HG02884 (cell line): ENCODE data around the gene PDLIM7.
"Not testable (repeated sequence)": the region's sequence is repeated elsewhere in the genome, so short reads cannot be mapped to it uniquely, and the experiment has no call there.

Experiments
- ATAC-seq: cut with Tn5 transposase; IDR thresholded peaks from one replicate; pipeline ENCODE4 v1.9.1; 2021; ENCODE audit warnings: mild to moderate bottlenecking, moderate library complexity; ENCODE audit not compliant: unreplicated experiment

PDLIM7 gene, protein sequence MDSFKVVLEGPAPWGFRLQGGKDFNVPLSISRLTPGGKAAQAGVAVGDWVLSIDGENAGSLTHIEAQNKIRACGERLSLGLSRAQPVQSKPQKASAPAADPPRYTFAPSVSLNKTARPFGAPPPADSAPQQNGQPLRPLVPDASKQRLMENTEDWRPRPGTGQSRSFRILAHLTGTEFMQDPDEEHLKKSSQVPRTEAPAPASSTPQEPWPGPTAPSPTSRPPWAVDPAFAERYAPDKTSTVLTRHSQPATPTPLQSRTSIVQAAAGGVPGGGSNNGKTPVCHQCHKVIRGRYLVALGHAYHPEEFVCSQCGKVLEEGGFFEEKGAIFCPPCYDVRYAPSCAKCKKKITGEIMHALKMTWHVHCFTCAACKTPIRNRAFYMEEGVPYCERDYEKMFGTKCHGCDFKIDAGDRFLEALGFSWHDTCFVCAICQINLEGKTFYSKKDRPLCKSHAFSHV

GRCh38 chr5:177497292-177498012 is at the start of gene PDLIM7:
TSS of gene PDLIM7 (minus strand) at chr5:177497604. CDS start at chr5:177496512, 1,092 bp downstream.
- ATAC-seq: peak; percentile 67

GRCh38 chr5:177546258-177546741 is 48.9 kb upstream of the PDLIM7 start:
- no peak for ATAC-seq

GRCh38 chr5:177545487-177546257 is 48.3 kb upstream of the PDLIM7 start:
- ATAC-seq: no peak

GRCh38 chr5:177542816-177543465 is 45.5 kb upstream of the PDLIM7 start:
- no peak for ATAC-seq

- ATAC-seq: no peak
These were observed 43.0 kb upstream of the PDLIM7 start for GRCh38 chr5:177540438-177540837.

DNA sequence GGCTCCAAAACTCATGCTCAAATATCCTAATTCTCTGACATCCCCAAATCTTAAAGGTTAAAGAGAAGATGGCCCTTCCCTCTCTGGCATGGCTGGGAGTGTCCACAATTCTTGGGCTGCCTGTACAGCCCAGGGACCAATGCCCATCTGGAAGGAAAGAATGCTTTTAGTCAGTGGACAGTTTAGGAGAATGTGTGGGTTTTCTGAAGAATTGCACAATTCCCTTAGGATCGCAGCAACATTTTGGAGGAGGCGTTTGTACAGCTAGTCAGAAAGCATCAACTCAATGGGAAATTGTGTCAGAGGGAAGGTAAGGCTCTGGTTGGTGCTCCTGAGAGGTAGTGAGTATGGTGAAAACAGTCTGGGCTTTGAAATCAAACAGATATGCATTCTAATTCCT is 42.0 kb upstream of the PDLIM7 start:
- ATAC-seq: no peak

- no peak for ATAC-seq
These were observed 41.5 kb upstream of the PDLIM7 start for GRCh38 chr5:177538876-177539275.

GRCh38 chr5:177537389-177538361 is 40.3 kb upstream of the PDLIM7 start:
- no peak for ATAC-seq

DNA sequence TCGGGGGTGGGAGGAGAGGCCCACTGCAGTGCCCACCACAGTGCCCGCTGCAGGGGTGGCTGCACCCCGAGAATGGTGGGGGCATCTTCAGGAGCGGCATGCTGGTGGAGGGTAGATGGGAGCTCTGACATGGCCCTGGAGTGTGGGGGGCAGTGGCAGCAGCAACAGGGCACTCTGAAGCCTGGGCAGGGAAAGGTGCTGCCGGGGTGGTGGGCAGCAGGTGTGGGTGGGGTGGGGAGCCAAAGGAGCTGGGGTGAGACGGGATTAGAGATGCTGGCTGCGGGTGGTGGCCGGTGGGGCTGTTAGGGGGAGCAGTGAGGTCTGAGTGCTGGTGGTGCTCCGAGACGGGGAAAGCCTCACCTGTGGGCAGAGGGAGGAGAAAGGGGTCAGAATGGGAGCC is 39.0 kb upstream of the PDLIM7 start:
- ATAC-seq: no peak

DNA sequence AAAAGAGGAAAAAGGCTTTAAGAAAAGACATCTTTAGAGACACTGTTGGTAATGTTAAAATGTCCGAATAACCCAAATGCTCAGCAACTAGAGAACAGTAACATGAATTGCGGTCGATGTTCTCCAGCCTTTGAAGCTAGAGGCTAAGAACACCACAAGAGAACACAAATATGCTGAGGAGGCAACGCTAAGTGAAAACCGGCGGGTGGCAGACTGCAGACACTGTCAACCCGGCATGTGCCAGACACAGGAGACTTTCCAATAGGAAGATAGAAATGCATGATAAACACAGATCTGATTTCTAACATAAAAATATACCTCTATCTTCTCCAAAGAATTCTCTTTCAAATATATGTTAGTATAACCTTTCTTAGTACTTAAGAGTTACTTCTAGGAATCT is 37.7 kb upstream of the PDLIM7 start:
- ATAC-seq: no peak

- ATAC-seq: not testable (repeated sequence)
These were observed 37.0 kb upstream of the PDLIM7 start for GRCh38 chr5:177534433-177534832.

GRCh38 chr5:177531209-177531940 is 34.0 kb upstream of the PDLIM7 start:
- ATAC-seq: no peak

- no peak for ATAC-seq
These were observed 33.2 kb upstream of the PDLIM7 start for GRCh38 chr5:177530638-177531037.

- no peak for ATAC-seq
These were observed 32.1 kb upstream of the PDLIM7 start for GRCh38 chr5:177529247-177530203.

GRCh38 chr5:177528631-177529030 is 31.2 kb upstream of the PDLIM7 start:
- ATAC-seq: no peak

- ATAC-seq: no peak
These were observed 30.2 kb upstream of the PDLIM7 start for GRCh38 chr5:177527595-177527994.

DNA sequence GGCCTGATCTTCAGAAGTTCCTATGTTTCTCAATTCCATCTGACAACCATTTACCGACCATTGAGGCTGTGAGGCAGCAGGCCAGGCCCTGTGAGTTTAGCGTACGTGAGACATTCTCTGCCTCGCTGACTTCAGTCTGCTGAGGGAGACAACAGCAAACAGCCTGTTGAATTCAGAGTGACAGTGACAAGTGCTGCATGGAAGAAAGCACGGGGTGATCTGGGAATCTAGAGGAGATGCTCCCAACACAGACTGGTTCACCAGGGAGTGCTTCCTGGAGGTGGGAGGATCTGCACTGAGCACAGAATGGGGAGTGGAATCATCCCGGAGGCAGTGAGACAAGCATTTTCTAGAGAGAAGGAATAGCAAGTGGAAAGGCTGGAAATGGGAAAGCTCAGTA is 29.4 kb upstream of the PDLIM7 start:
- no peak for ATAC-seq

GRCh38 chr5:177526191-177526590 is 28.8 kb upstream of the PDLIM7 start:
- no peak for ATAC-seq
